ENCODE results near the gene MFNG.

DNA sequence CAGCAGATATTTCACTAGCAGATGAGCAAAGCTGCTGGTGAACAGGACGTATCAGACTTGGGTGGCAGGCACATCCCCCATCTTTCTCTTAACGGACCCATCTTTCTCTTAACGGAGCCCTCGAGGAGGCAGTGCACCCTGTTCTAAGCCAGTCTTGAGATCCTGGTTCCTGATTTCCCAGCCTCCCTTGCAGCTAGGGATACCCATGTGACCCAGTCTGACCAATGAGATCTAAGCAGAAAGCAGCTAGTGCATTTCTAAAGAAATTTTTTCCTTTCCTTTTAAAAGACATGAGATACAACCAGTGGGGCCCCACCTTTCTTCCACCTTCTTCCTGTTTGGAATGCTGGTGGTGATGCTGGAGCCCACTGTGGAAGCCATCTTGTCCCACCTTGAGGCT lies 45.3 kb downstream of the MFNG start:
- no peak for TF ChIP-seq CTCF (conservative IDR thresholded peaks at IDR 0.05 in 1 of 2, IDR thresholded peaks at IDR 0.05 in 1 of 2; ENCODE audit: extremely low read depth in 1 of 2, insufficient read depth in 1 of 2, low read depth in 1 of 2, low read length in 2 of 2)
- TF ChIP-seq EZH2 (IDR thresholded peaks at IDR 0.05; ENCODE audit: borderline replicate concordance, low read length), result no peak

All from mammary epithelial cell (primary cell).